Smooth muscle cell (in vitro differentiated cells): Measurements from ENCODE around the gene MVB12B. TPM values are rescaled to one million over a fixed set of nuclear protein-coding genes. Genes with fewer than 3 reads are reported as not detected.

ENCODE experiments used
- DNase-seq: peaks from one replicate; lab custom pipeline; 2025; ENCODE audit not compliant: unreplicated experiment; lab: John Stamatoyannopoulos, UW
- H2AFZ ChIP-seq: fragments of 200-600 bp; sonication (generic); 2 replicates; pipeline ENCODE4 v1.6.0; 2016; ENCODE audit warnings: antibody characterized with exemption, low read depth, mild to moderate bottlenecking
- H3F3A ChIP-seq: fragments of 200-600 bp; sonication (generic); 2 replicates; pipeline ENCODE4 v1.6.0; 2017; ENCODE audit warnings: antibody characterized with exemption, low read depth
- H3K27ac ChIP-seq: fragments of 200-600 bp; sonication (generic); 2 replicates; pipeline ENCODE4 v1.5.1; 2016; ENCODE audit warnings: low read depth, mild to moderate bottlenecking
- H3K27me3 ChIP-seq: fragments of 200-600 bp; sonication (generic); 2 replicates; pipeline ENCODE4 v1.6.1; 2016; ENCODE audit warnings: low read depth, mild to moderate bottlenecking
- H3K36me3 ChIP-seq: fragments of 200-600 bp; sonication (generic); 2 replicates; pipeline ENCODE4 v1.5.1; 2016; ENCODE audit warnings: low read depth
- H3K4me1 ChIP-seq: fragments of 200-600 bp; sonication (generic); 2 replicates; pipeline ENCODE4 v1.5.1; 2016; ENCODE audit warnings: low read depth
- H3K4me2 ChIP-seq: fragments of 200-600 bp; sonication (generic); 2 replicates; pipeline ENCODE4 v1.6.0; 2016; ENCODE audit warnings: mild to moderate bottlenecking
- H3K4me3 ChIP-seq: fragments of 200-600 bp; sonication (generic); 2 replicates; pipeline ENCODE4 v1.5.1; 2016; ENCODE audit warnings: mild to moderate bottlenecking
- H3K79me2 ChIP-seq: fragments of 200-600 bp; sonication (generic); 2 replicates; pipeline ENCODE4 v1.6.0; 2016; ENCODE audit warnings: low read depth, mild to moderate bottlenecking
- H3K9ac ChIP-seq: fragments of 200-600 bp; sonication (generic); 2 replicates; pipeline ENCODE4 v1.6.0; 2016; ENCODE audit warnings: low read depth
- H3K9me3 ChIP-seq: fragments of 200-600 bp; sonication (generic); replicated peaks from 2 replicates; pipeline ENCODE4 v1.5.1; 2016; ENCODE audit warnings: low read depth
- H4K20me1 ChIP-seq: fragments of 200-600 bp; sonication (generic); 2 replicates; pipeline ENCODE4 v1.6.0; 2016; ENCODE audit warnings: low read depth
- CTCF ChIP-seq: fragments of 200-600 bp; sonication (generic); IDR thresholded peaks from 2 replicates; pipeline ENCODE4 v1.5.1; 2017; ENCODE audit warnings: borderline replicate concordance, mild to moderate bottlenecking, antibody characterized with exemption; ENCODE audit not compliant: insufficient read depth, poor library complexity, severe bottlenecking
- WGBS: methylation state at CpG from one replicate; pipeline ENCODE4 v1.1.7; 2016; ENCODE audit warnings: low lambda C conversion rate; 5-methylcytosine and 5-hydroxymethylcytosine counted together
- polyA plus RNA-seq: library from polyadenylated mRNA; unstranded; fragments of >200 nt; fragmentation: Nextera tagmentation; extraction: Ambion mirVana; gene quantifications from 2 replicates; pipeline ENCODE4 v1.2.1, GENCODE V29; 2016
- total RNA-seq: library from RNA; depleted of rRNA; stranded (reverse); fragments of >200 nt; gene quantifications from 2 replicates; pipeline ENCODE4 v1.2.3, GENCODE V29; 2014

MVB12B gene
- total and polyA plus RNA-seq, 2 experiments from 2014 or later, result 4.3 to 5.4 TPM

- Histone ChIP-seq H3F3A (no peaks in the 10 kb centered on the region), H3K27ac (no peak overlapping the region), H2AFZ (no peak overlapping the region), H3K4me3 (no peak overlapping the region), H4K20me1 (no peaks in the 10 kb centered on the region), H3K4me2 (no peak overlapping the region), H3K36me3 (no peaks in the 10 kb centered on the region), H3K79me2 (no peaks in the 10 kb centered on the region), H3K9ac (no peak overlapping the region), H3K4me1 (peaks cover 9% of the 10 kb centered on the region), H3K9me3 (no peaks in the 10 kb centered on the region), H3K27me3 (no peaks in the 10 kb centered on the region)
- TF ChIP-seq CTCF, result no peak
- no peak for DNase-seq
- 90% methylated on average over 11 of the region's 11 CpGs for WGBS
Measured at GRCh38 chr9:126486276-126486675, 159.6 kb downstream of the MVB12B start.

GRCh38 chr9:126487856-126488255 is 161.2 kb downstream of the MVB12B start:
- Histone ChIP-seq H3K4me2 (no peak overlapping the region), H3K36me3 (no peaks in the 10 kb centered on the region), H2AFZ (no peak overlapping the region), H3K4me1 (no peaks in the 10 kb centered on the region), H3K79me2 (no peaks in the 10 kb centered on the region), H3K9me3 (no peaks in the 10 kb centered on the region), H3K27me3 (no peaks in the 10 kb centered on the region), H3K9ac (no peak overlapping the region), H3K4me3 (no peak overlapping the region), H4K20me1 (no peaks in the 10 kb centered on the region), H3K27ac (no peak overlapping the region), H3F3A (no peaks in the 10 kb centered on the region)
- no peak for TF ChIP-seq CTCF
- no peak for DNase-seq
- 89% methylated on average over 12 of the region's 12 CpGs for WGBS

GRCh38 chr9:126488310-126488709 is 161.7 kb downstream of the MVB12B start:
- 89% methylated on average over 8 of the region's 8 CpGs for WGBS
- no peak overlapping the region for H3K4me2 ChIP-seq
- H3K27ac ChIP-seq, result no peak overlapping the region
- TF ChIP-seq CTCF, result no peak
- no peaks in the 10 kb centered on the region for H3K36me3 ChIP-seq
- H3F3A ChIP-seq, result no peaks in the 10 kb centered on the region
- no peak for DNase-seq
- H3K4me3 ChIP-seq, result no peak overlapping the region
- H3K9ac ChIP-seq, result no peak overlapping the region
- no peaks in the 10 kb centered on the region for H3K79me2 ChIP-seq
- no peaks in the 10 kb centered on the region for H3K4me1 ChIP-seq
- no peaks in the 10 kb centered on the region for H3K9me3 ChIP-seq
- H3K27me3 ChIP-seq, result no peaks in the 10 kb centered on the region
- H2AFZ ChIP-seq, result no peak overlapping the region
- H4K20me1 ChIP-seq, result no peaks in the 10 kb centered on the region

- Histone ChIP-seq H3K4me1 (no peaks in the 10 kb centered on the region), H3K4me2 (no peak overlapping the region), H3K36me3 (no peaks in the 10 kb centered on the region), H3F3A (no peaks in the 10 kb centered on the region), H3K9ac (no peak overlapping the region), H3K4me3 (no peak overlapping the region), H3K27ac (no peak overlapping the region), H3K9me3 (no peaks in the 10 kb centered on the region), H3K79me2 (no peaks in the 10 kb centered on the region), H3K27me3 (no peaks in the 10 kb centered on the region), H4K20me1 (no peaks in the 10 kb centered on the region), H2AFZ (no peak overlapping the region)
- no peak for DNase-seq
- no peak for TF ChIP-seq CTCF
- WGBS, result 98% methylated on average over 8 of the region's 8 CpGs
Measured at GRCh38 chr9:126488881-126489404, 162.3 kb downstream of the MVB12B start.
